KMS-11 (cell line): ENCODE measurements around the gene NOM1.

Experiments used
- H2AFZ ChIP-seq: fragments of 200-600 bp; sonication (generic); 2 replicates; pipeline ENCODE4 v1.6.1; 2016; ENCODE audit warnings: antibody characterized with exemption, mixed run types, low read depth
- H3K27ac ChIP-seq: fragments of 200-600 bp; sonication (generic); 2 replicates; pipeline ENCODE4 v1.6.1; 2016; ENCODE audit warnings: mild to moderate bottlenecking, mixed run types
- H3K27me3 ChIP-seq: fragments of 200-600 bp; sonication (generic); 2 replicates; pipeline ENCODE4 v1.6.1; 2017; ENCODE audit warnings: mild to moderate bottlenecking, low read depth, mixed run types, moderate library complexity; ENCODE audit not compliant: insufficient read depth
- H3K36me3 ChIP-seq: fragments of 200-600 bp; sonication (generic); 2 replicates; pipeline ENCODE4 v1.6.1; 2017; ENCODE audit warnings: mild to moderate bottlenecking, mixed run types; ENCODE audit not compliant: insufficient read depth
- H3K4me1 ChIP-seq: fragments of 200-600 bp; sonication (generic); 2 replicates; pipeline ENCODE4 v1.6.1; 2016; ENCODE audit warnings: mild to moderate bottlenecking, low read depth, mixed run types; ENCODE audit not compliant: poor library complexity, severe bottlenecking
- H3K4me2 ChIP-seq: fragments of 200-600 bp; sonication (generic); 2 replicates; pipeline ENCODE4 v1.7.0; 2016; ENCODE audit warnings: mild to moderate bottlenecking, mixed run types
- H3K4me3 ChIP-seq: fragments of 200-600 bp; sonication (generic); IDR thresholded peaks from 2 replicates; pipeline ENCODE4 v1.6.1; 2017; ENCODE audit warnings: low read depth, low read length, mixed read lengths; ENCODE audit not compliant: insufficient read depth
- H3K79me2 ChIP-seq: fragments of 200-600 bp; sonication (generic); 2 replicates; pipeline ENCODE4 v1.6.1; 2016; ENCODE audit warnings: low read depth, mixed run types; ENCODE audit not compliant: insufficient read depth
- H3K9ac ChIP-seq: fragments of 200-600 bp; sonication (generic); 2 replicates; pipeline ENCODE4 v1.6.1; 2016; ENCODE audit warnings: mild to moderate bottlenecking, mixed run types
- H4K20me1 ChIP-seq: fragments of 200-600 bp; sonication (generic); 2 replicates; pipeline ENCODE4 v1.6.1; 2016; ENCODE audit warnings: mild to moderate bottlenecking, mixed run types; ENCODE audit not compliant: insufficient read depth
- CTCF ChIP-seq: fragments of 200-600 bp; sonication (generic); conservative IDR thresholded peaks from 2 replicates; pipeline ENCODE4 v1.6.1; 2017; ENCODE audit warnings: low read depth, mild to moderate bottlenecking, antibody characterized with exemption, low read length, moderate library complexity, mixed read lengths

Gene NOM1

GRCh38 chr7:156979711-156980110 lies 30.2 kb downstream of the NOM1 start:
- H3K27ac ChIP-seq: no peak overlapping the region
- H3K36me3 ChIP-seq: no peaks in the 10 kb centered on the region
- no peak for TF ChIP-seq CTCF

GRCh38 chr7:156984174-156984891 lies 34.8 kb downstream of the NOM1 start:
- no peak for TF ChIP-seq CTCF
- Histone ChIP-seq H3K9ac (no peak overlapping the region), H3K79me2 (no peaks in the 10 kb centered on the region), H3K36me3 (no peaks in the 10 kb centered on the region), H3K4me2 (no peak overlapping the region), H4K20me1 (no peaks in the 10 kb centered on the region), H3K4me3 (no peak overlapping the region), H3K27me3 (no peaks in the 10 kb centered on the region), H3K27ac (no peak overlapping the region), H2AFZ (no peak overlapping the region), H3K4me1 (no peaks in the 10 kb centered on the region)

More at GRCh38 chr7:156979711-156980110, 30.2 kb downstream of the NOM1 start:
- H3K4me2 ChIP-seq: no peak overlapping the region
- no peak overlapping the region for H3K9ac ChIP-seq
- no peaks in the 10 kb centered on the region for H3K27me3 ChIP-seq
- no peaks in the 10 kb centered on the region for H3K79me2 ChIP-seq
- H3K4me3 ChIP-seq: no peak overlapping the region
- H2AFZ ChIP-seq: no peak overlapping the region
- H3K4me1 ChIP-seq: peaks cover under 1% of the 10 kb centered on the region
- no peaks in the 10 kb centered on the region for H4K20me1 ChIP-seq

- Histone ChIP-seq H3K9ac (no peak overlapping the region), H3K36me3 (no peaks in the 10 kb centered on the region), H3K79me2 (no peaks in the 10 kb centered on the region), H3K4me1 (no peaks in the 10 kb centered on the region), H2AFZ (no peak overlapping the region), H4K20me1 (no peaks in the 10 kb centered on the region), H3K27me3 (no peaks in the 10 kb centered on the region), H3K4me2 (no peak overlapping the region), H3K27ac (no peak overlapping the region), H3K4me3 (no peak overlapping the region)
- TF ChIP-seq CTCF: no peak
Measured at GRCh38 chr7:156985101-156985992, 35.8 kb downstream of the NOM1 start.

GRCh38 chr7:156986378-156986777 lies 36.9 kb downstream of the NOM1 start:
- Histone ChIP-seq H2AFZ (no peak overlapping the region), H3K27ac (no peak overlapping the region), H4K20me1 (no peaks in the 10 kb centered on the region), H3K9ac (no peak overlapping the region), H3K4me1 (no peaks in the 10 kb centered on the region), H3K36me3 (no peaks in the 10 kb centered on the region), H3K4me3 (no peak overlapping the region), H3K79me2 (no peaks in the 10 kb centered on the region), H3K27me3 (no peaks in the 10 kb centered on the region), H3K4me2 (no peak overlapping the region)
- no peak for TF ChIP-seq CTCF
